Endodermal cell (in vitro differentiated cells): ENCODE measurements around the gene NUP153. TPM values are rescaled to one million over a fixed set of nuclear protein-coding genes. Genes with fewer than 3 reads are reported as not detected.

ENCODE experiments used
- DNase-seq: peaks from one replicate; pipeline ENCODE4 v3.0.0-alpha.2; 2017
- H3K27ac ChIP-seq: 2 replicates; pipeline ENCODE4 v1.5.1; 2013; ENCODE audit warnings: mild to moderate bottlenecking, low read depth, low read length, moderate library complexity
- H3K27me3 ChIP-seq: 2 replicates; pipeline ENCODE4 v1.6.1; 2013; ENCODE audit warnings: mild to moderate bottlenecking, low read length, moderate library complexity; ENCODE audit not compliant: insufficient read depth, control insufficient read depth, poor library complexity, severe bottlenecking
- H3K36me3 ChIP-seq: 2 replicates; pipeline ENCODE4 v1.7.0; 2013; ENCODE audit warnings: mild to moderate bottlenecking, low read length, moderate library complexity; ENCODE audit not compliant: control insufficient read depth, insufficient read depth
- H3K4me1 ChIP-seq: one replicate; pipeline ENCODE4 v1.7.0; 2013; ENCODE audit warnings: low read length; ENCODE audit not compliant: control insufficient read depth, insufficient read depth
- H3K4me3 ChIP-seq: 2 replicates; pipeline ENCODE4 v1.5.1; 2013; ENCODE audit warnings: mild to moderate bottlenecking, low read length, moderate library complexity
- H3K9ac ChIP-seq: 2 replicates; pipeline ENCODE4 v1.6.1; 2013; ENCODE audit warnings: mild to moderate bottlenecking, low read length, moderate library complexity; ENCODE audit not compliant: poor library complexity, severe bottlenecking; ENCODE audit errors: extremely low read depth
- H3K9me3 ChIP-seq: 2 replicates; pipeline ENCODE4 v1.6.1; 2013; ENCODE audit warnings: mild to moderate bottlenecking, low read length, moderate library complexity; ENCODE audit not compliant: control insufficient read depth
- H3K27ac Mint-ChIP-seq: 2 replicates; pipeline ENCODE4 v1.8.0; 2020; ENCODE audit warnings: mixed read lengths
- H3K27me3 Mint-ChIP-seq: 2 replicates; pipeline ENCODE4 v1.8.0; 2021; ENCODE audit warnings: mild to moderate bottlenecking, mixed read lengths; ENCODE audit not compliant: insufficient read depth
- H3K36me3 Mint-ChIP-seq: 2 replicates; pipeline ENCODE4 v1.8.0; 2020; ENCODE audit warnings: low read depth, mixed read lengths
- H3K4me1 Mint-ChIP-seq: 2 replicates; pipeline ENCODE4 v1.8.0; 2020; ENCODE audit warnings: mixed read lengths
- H3K4me3 Mint-ChIP-seq: 2 replicates; pipeline ENCODE4 v1.8.0; 2020; ENCODE audit warnings: mild to moderate bottlenecking, moderate library complexity, mixed read lengths
- H3K9me3 Mint-ChIP-seq: 2 replicates; pipeline ENCODE4 v1.8.0; 2020; ENCODE audit warnings: mild to moderate bottlenecking, mixed read lengths
- WGBS, 2 experiments: methylation state at CpG; one replicate each; pipeline versions ENCODE4 v1.1.5 to v1.1.7; 2013; ENCODE audit warnings: missing lambda C conversion rate in 2 of 2, mixed read lengths in 1 of 2; ENCODE audit not compliant: insufficient coverage in 1 of 2, insufficient read length in 1 of 2; 5-methylcytosine and 5-hydroxymethylcytosine counted together
- total RNA-seq, 2 donors: library from RNA; stranded (reverse); fragmentation: NEBNext Ultra II Directional in 1 of 2; extraction: Animal tissue kit (Norgen Biotek cat#: 25700) in 1 of 2; gene quantifications; 2 replicates in 1 of 2; 3 replicates in 1 of 2; pipeline ENCODE4 v1.2.1, GENCODE V29; 2021
- TF ChIP-seq, protein P1 (sequence below): fragments of 200-600 bp; sonication (generic); conservative IDR thresholded peaks from 2 replicates; pipeline ENCODE4 v1.5.0; 2021; ENCODE audit warnings: antibody characterized with exemption, mild to moderate bottlenecking

The NUP153 gene
- total RNA-seq, 2 donors from 2014 or later, result 58.9 to 69.6 TPM

DNA sequence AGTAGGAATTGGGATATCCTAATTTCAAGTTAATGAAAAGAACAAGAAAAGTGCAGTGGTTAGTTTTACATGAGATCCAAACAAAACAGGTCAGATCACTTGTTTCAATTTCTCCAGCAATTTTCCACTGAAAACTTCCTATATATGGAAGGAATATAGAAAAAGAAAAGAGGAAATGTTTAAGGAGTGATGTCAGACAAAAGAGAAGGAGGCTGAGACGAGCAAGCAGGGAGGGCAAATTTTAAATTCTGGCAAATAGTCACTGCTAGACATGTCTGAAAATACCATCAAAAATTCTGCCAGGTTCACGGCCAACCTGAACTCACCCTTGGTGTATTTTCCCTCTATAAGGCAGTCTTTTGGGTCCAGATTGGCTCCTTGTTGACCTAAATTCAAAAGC, 9.5 kb upstream of the NUP153 start:
- peak; percentile 19 for DNase-seq
- TF ChIP-seq, protein P1, sequence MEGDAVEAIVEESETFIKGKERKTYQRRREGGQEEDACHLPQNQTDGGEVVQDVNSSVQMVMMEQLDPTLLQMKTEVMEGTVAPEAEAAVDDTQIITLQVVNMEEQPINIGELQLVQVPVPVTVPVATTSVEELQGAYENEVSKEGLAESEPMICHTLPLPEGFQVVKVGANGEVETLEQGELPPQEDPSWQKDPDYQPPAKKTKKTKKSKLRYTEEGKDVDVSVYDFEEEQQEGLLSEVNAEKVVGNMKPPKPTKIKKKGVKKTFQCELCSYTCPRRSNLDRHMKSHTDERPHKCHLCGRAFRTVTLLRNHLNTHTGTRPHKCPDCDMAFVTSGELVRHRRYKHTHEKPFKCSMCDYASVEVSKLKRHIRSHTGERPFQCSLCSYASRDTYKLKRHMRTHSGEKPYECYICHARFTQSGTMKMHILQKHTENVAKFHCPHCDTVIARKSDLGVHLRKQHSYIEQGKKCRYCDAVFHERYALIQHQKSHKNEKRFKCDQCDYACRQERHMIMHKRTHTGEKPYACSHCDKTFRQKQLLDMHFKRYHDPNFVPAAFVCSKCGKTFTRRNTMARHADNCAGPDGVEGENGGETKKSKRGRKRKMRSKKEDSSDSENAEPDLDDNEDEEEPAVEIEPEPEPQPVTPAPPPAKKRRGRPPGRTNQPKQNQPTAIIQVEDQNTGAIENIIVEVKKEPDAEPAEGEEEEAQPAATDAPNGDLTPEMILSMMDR, result no peak
- H3K36me3 ChIP-seq, result no peaks in the 10 kb centered on the region
- peak overlapping the region; percentile 16 for H3K27ac ChIP-seq
- 88 to 93% methylated on average over 2 of the region's 2 CpGs for WGBS, 2 experiments
- no peak overlapping the region for H3K9ac ChIP-seq
- H3K27me3 ChIP-seq, result no peaks in the 10 kb centered on the region
- Mint-ChIP-seq H3K27ac (no peak overlapping the region), H3K27me3 (no peaks in the 10 kb centered on the region), H3K36me3 (no peaks in the 10 kb centered on the region), H3K9me3 (no peaks in the 10 kb centered on the region), H3K4me3 (no peak overlapping the region), H3K4me1 (peaks cover 8% of the 10 kb centered on the region)
- no peak overlapping the region for H3K4me3 ChIP-seq
- H3K9me3 ChIP-seq, result no peaks in the 10 kb centered on the region
- H3K4me1 ChIP-seq, result peaks cover 4% of the 10 kb centered on the region

DNA sequence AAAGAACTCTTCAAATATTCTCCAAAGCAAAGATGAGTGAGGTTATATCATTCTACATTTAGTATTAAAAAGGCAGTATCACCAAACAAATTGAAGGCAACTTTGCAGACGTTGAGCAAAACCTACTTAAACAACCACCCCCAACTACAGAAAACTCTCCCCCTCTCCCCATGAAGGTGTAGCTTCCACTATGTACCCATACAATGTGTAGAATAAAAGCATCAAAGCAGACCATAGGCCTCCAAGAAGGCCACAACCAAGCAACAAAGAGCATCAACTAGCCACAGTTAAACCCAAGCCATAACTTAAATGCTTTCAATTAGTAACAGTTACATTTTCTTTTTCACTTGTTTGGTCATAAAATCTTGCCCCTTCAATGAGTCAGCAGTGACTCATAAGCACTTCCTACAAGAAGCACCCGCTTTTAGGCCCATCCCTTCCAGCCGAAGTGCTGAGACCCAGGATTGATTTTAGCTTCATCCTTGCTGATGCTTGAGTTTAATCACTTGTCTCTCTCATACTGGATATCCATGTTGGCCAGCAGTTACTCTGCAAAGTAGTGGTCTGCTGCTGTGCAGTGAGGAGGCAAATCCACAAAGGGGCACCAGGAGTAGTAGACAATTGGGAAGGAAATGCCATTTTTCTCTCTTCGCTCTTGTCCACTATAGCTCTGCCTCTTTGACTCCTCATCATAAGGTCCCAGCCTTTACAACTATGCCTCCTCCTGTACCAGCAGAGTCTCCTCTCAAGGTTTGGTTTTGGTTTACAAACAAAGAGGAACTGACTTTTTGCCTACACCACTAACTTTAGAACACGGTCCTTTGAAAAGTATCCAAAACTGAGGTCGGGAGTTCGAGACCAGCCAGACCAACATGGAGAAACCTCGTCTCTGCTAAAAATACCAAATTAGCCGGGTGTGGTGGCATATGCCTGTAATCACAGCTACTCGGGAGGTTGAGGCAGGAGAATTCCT, 8.4 kb upstream of the NUP153 start:
- Mint-ChIP-seq H3K9me3 (no peaks in the 10 kb centered on the region), H3K4me1 (peaks cover 8% of the 10 kb centered on the region), H3K27ac (no peak overlapping the region), H3K27me3 (no peaks in the 10 kb centered on the region), H3K4me3 (no peak overlapping the region), H3K36me3 (no peaks in the 10 kb centered on the region)
- Histone ChIP-seq H3K9me3 (no peaks in the 10 kb centered on the region), H3K27me3 (no peaks in the 10 kb centered on the region), H3K27ac (no peak overlapping the region), H3K9ac (no peak overlapping the region), H3K36me3 (no peaks in the 10 kb centered on the region), H3K4me3 (no peak overlapping the region), H3K4me1 (peaks cover 4% of the 10 kb centered on the region)
- peak; percentile 45 for DNase-seq
- 81% methylated on average over 7 to 10 of the region's 10 CpGs for WGBS, 2 experiments
- TF ChIP-seq, protein P1, result no peak

DNA sequence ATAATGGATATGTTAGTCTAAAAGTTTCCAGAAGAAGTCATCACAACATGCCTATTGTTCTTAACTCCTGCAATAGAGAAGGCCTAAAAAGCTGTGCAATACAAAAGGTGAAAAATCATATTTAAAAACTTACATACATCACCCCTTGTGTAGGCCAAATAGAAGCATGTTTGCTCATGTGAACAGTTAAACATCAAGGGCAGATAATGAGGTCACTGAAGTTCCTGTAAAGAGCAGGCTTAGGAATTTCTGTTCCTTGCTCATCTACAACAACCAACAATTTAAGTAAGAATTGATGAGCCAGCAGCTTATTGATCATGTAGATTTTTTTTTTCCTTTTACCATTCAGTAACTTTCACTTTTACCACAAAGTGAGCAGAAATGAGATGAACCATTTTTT, 7.5 kb upstream of the NUP153 start:
- DNase-seq, result no peak
- Histone ChIP-seq H3K27me3 (no peaks in the 10 kb centered on the region), H3K9ac (no peak overlapping the region), H3K36me3 (no peaks in the 10 kb centered on the region), H3K4me1 (peaks cover 4% of the 10 kb centered on the region), H3K4me3 (no peak overlapping the region), H3K9me3 (no peaks in the 10 kb centered on the region), H3K27ac (no peak overlapping the region)
- Mint-ChIP-seq H3K4me1 (peaks cover 5% of the 10 kb centered on the region), H3K4me3 (no peak overlapping the region), H3K27me3 (no peaks in the 10 kb centered on the region), H3K9me3 (no peaks in the 10 kb centered on the region), H3K27ac (no peak overlapping the region), H3K36me3 (no peaks in the 10 kb centered on the region)
- TF ChIP-seq, protein P1, result no peak
